H1 (cell line): ENCODE measurements around the gene ST3GAL3. TPM values are rescaled to one million over a fixed set of nuclear protein-coding genes. Genes with fewer than 3 reads are reported as not detected.

ENCODE experiments used
- CTCF ChIA-PET: fragments of 300-600 bp; sonication (Branson Sonifier 250); formaldehyde crosslinking; loops from one replicate; lab custom pipeline; 2021; ENCODE audit not compliant: partially characterized antibody; lab: Charles Lee
- POLR2A ChIA-PET: fragments of 300-600 bp; sonication (Branson Sonifier 250); formaldehyde crosslinking; loops from one replicate; lab custom pipeline; 2021; ENCODE audit warnings: inconsistent platforms; ENCODE audit not compliant: partially characterized antibody; lab: Charles Lee
- DNase-seq, 2 experiments: peaks; one replicate each; pipeline versions ENCODE4 v3.0.0 to v3.0.0-alpha.2; 2010 to 2022; ENCODE audit warnings: low spot score in 2 of 2, low read depth in 1 of 2, mixed read lengths in 1 of 2
- FAIRE-seq: peaks from 2 replicates; lab custom pipeline; 2011; peaks lifted over from hg19 to GRCh38; lab: Jason Lieb, UNC
- H2AFZ ChIP-seq: 2 replicates; pipeline ENCODE4 v1.8.1; 2012; ENCODE audit warnings: low read length, inconsistent platforms
- H2AK5ac ChIP-seq: 2 replicates; pipeline ENCODE4 v1.6.1; 2013; ENCODE audit warnings: low read depth, low read length
- H2BK120ac ChIP-seq: replicated peaks from 2 replicates; pipeline ENCODE3; 2013; ENCODE audit warnings: low read depth, low read length, inconsistent platforms
- H2BK12ac ChIP-seq: 2 replicates; pipeline ENCODE4 v1.6.1; 2013; ENCODE audit warnings: low read depth, low read length
- H2BK15ac ChIP-seq: 2 replicates; pipeline ENCODE4 v1.6.1; 2013; ENCODE audit warnings: low read length
- H2BK20ac ChIP-seq: 2 replicates; pipeline ENCODE4 v1.6.1; 2013; ENCODE audit warnings: low read length
- H2BK5ac ChIP-seq: 2 replicates; pipeline ENCODE4 v1.6.1; 2013; ENCODE audit warnings: low read depth, low read length
- H3K14ac ChIP-seq: 2 replicates; pipeline ENCODE4 v1.6.1; 2013; ENCODE audit warnings: inconsistent platforms; ENCODE audit not compliant: insufficient read length
- H3K18ac ChIP-seq: 2 replicates; pipeline ENCODE4 v1.6.1; 2013; ENCODE audit warnings: low read length; ENCODE audit errors: extremely low read depth
- H3K23ac ChIP-seq: 2 replicates; pipeline ENCODE4 v1.6.1; 2013; ENCODE audit warnings: inconsistent platforms; ENCODE audit not compliant: insufficient read length
- H3K23me2 ChIP-seq: 2 replicates; pipeline ENCODE4 v1.6.1; 2013; ENCODE audit warnings: low read depth, low read length
- H3K27ac ChIP-seq: 2 replicates; pipeline ENCODE4 v1.6.1; 2011; ENCODE audit warnings: low read depth, low read length, inconsistent platforms
- H3K27me3 ChIP-seq, 4 experiments: replicated peaks in 1 of 4; 1 replicate in 1 of 4; 2 replicates in 3 of 4; pipeline versions ENCODE4 v1.6.1 to v1.8.1; 2011 to 2013; ENCODE audit warnings: low read length in 3 of 4, mild to moderate bottlenecking in 3 of 4, inconsistent platforms in 2 of 4, mixed read lengths in 2 of 4, moderate library complexity in 1 of 4; ENCODE audit not compliant: control insufficient read depth in 3 of 4, insufficient read depth in 3 of 4; ENCODE audit errors: extremely low read depth in 1 of 4
- H3K36me3 ChIP-seq, 4 experiments: 2 replicates each; pipeline versions ENCODE4 v1.6.1 to v1.8.1; 2011 to 2013; ENCODE audit warnings: mild to moderate bottlenecking in 4 of 4, low read length in 3 of 4, moderate library complexity in 2 of 4, control low read depth in 1 of 4, inconsistent platforms in 1 of 4; ENCODE audit not compliant: insufficient read depth in 4 of 4, control insufficient read depth in 2 of 4
- H3K4ac ChIP-seq: replicated peaks from 2 replicates; pipeline ENCODE3; 2013; ENCODE audit warnings: low read length, low read depth, mixed read lengths, inconsistent platforms; ENCODE audit not compliant: insufficient read length
- H3K4me1 ChIP-seq, 4 experiments: replicated peaks in 1 of 4; 1 replicate in 1 of 4; 2 replicates in 3 of 4; pipeline versions ENCODE4 v1.6.1 to v1.8.1; 2011 to 2013; ENCODE audit warnings: low read length in 3 of 4, inconsistent platforms in 2 of 4, mixed read lengths in 1 of 4; ENCODE audit not compliant: insufficient read depth in 4 of 4, control insufficient read depth in 3 of 4
- H3K4me2 ChIP-seq, 2 experiments: 2 replicates each; pipeline versions ENCODE4 v1.6.1 to v1.8.1; 2011 to 2013; ENCODE audit warnings: low read depth in 2 of 2, low read length in 2 of 2, control low read depth in 1 of 2, inconsistent platforms in 1 of 2, mild to moderate bottlenecking in 1 of 2; ENCODE audit not compliant: insufficient read depth in 1 of 2
- H3K4me3 ChIP-seq, 4 experiments: fragments of 200-600, 300-600 bp in 1 of 4; sonication (generic), shearing (Covaris generic), sonication (Bioruptor Twin) in 1 of 4; 2 replicates each; pipeline versions ENCODE4 v1.5.1 to v1.8.1; 2011 to 2016; ENCODE audit warnings: low read length in 4 of 4, low read depth in 3 of 4, control low read depth in 2 of 4, inconsistent platforms in 2 of 4, mild to moderate bottlenecking in 2 of 4, mixed read lengths in 1 of 4, moderate library complexity in 1 of 4; ENCODE audit not compliant: insufficient read depth in 2 of 4; ENCODE audit errors: extremely low read depth in 1 of 4
- H3K56ac ChIP-seq: replicated peaks from 2 replicates; pipeline ENCODE3; 2013; ENCODE audit warnings: low read depth, mild to moderate bottlenecking, mixed read lengths, low read length, inconsistent platforms; ENCODE audit not compliant: insufficient read length
- H3K79me1 ChIP-seq: 2 replicates; pipeline ENCODE4 v1.6.1; 2013; ENCODE audit warnings: low read depth, low read length, control low read depth
- H3K79me2 ChIP-seq, 2 experiments: 2 replicates each; pipeline versions ENCODE4 v1.6.1 to v1.8.1; 2012 to 2013; ENCODE audit warnings: low read length in 2 of 2, mild to moderate bottlenecking in 2 of 2, inconsistent platforms in 1 of 2; ENCODE audit not compliant: insufficient read depth in 2 of 2, control insufficient read depth in 1 of 2
- H3K9ac ChIP-seq, 4 experiments: replicated peaks in 1 of 4; 1 replicate in 1 of 4; 2 replicates in 3 of 4; pipeline versions ENCODE4 v1.6.1 to v1.8.1; 2011 to 2013; ENCODE audit warnings: low read depth in 3 of 4, low read length in 3 of 4, control low read depth in 2 of 4, mild to moderate bottlenecking in 2 of 4, moderate library complexity in 2 of 4, inconsistent platforms in 1 of 4; ENCODE audit errors: extremely low read depth in 1 of 4
- H3K9me3 ChIP-seq, 2 experiments: 2 replicates each; pipeline versions ENCODE4 v1.6.1 to v1.8.1; 2012 to 2013; ENCODE audit warnings: mild to moderate bottlenecking in 2 of 2, moderate library complexity in 2 of 2, control low read depth in 1 of 2, inconsistent platforms in 1 of 2, low read depth in 1 of 2, low read length in 1 of 2, mixed read lengths in 1 of 2; ENCODE audit not compliant: insufficient read depth in 2 of 2
- H4K20me1 ChIP-seq, 2 experiments: replicated peaks in 1 of 2; 2 replicates each; pipeline versions ENCODE3 to v1.8.1; 2011 to 2013; ENCODE audit warnings: inconsistent platforms in 2 of 2, low read length in 2 of 2, mild to moderate bottlenecking in 1 of 2; ENCODE audit not compliant: insufficient read depth in 2 of 2, control insufficient read depth in 1 of 2
- H4K5ac ChIP-seq: 2 replicates; pipeline ENCODE4 v1.6.1; 2013; ENCODE audit warnings: low read length, low read depth, mixed read lengths, inconsistent platforms; ENCODE audit not compliant: insufficient read length
- H4K8ac ChIP-seq: 2 replicates; pipeline ENCODE4 v1.8.0; 2013; ENCODE audit warnings: mild to moderate bottlenecking, moderate library complexity, low read length, inconsistent platforms; ENCODE audit not compliant: insufficient read depth; ENCODE audit errors: extremely low read depth
- H4K91ac ChIP-seq: replicated peaks from 2 replicates; pipeline ENCODE3; 2013; ENCODE audit warnings: low read length, mixed read lengths, inconsistent platforms; ENCODE audit not compliant: insufficient read length
- CTBP2 ChIP-seq: IDR thresholded peaks from 2 replicates; pipeline ENCODE4 v1.7.0; 2011; ENCODE audit warnings: borderline replicate concordance, mild to moderate bottlenecking, moderate library complexity, mixed read lengths, low read length; ENCODE audit not compliant: insufficient read depth, insufficient read length
- EZH2 ChIP-seq: fragments of 200-600 bp; sonication (generic); IDR thresholded peaks from 2 replicates; pipeline ENCODE4 v1.7.1; 2012; ENCODE audit warnings: low read depth, mild to moderate bottlenecking, moderate library complexity, low read length, inconsistent platforms; ENCODE audit not compliant: severe bottlenecking
- JUND ChIP-seq: IDR thresholded peaks from 2 replicates; pipeline ENCODE4 v1.6.1; 2011; ENCODE audit warnings: mild to moderate bottlenecking, improper control_type of control experiment, low read length
- MAX ChIP-seq: IDR thresholded peaks from 2 replicates; pipeline ENCODE4 v1.6.1; 2012; ENCODE audit warnings: inconsistent platforms
- RAD21 ChIP-seq, 2 experiments: IDR thresholded peaks in 1 of 2; conservative IDR thresholded peaks in 1 of 2; 2 replicates each; pipeline ENCODE4 v1.6.1; 2011; ENCODE audit warnings: low read depth in 2 of 2, low read length in 2 of 2, improper control_type of control experiment in 1 of 2, inconsistent platforms in 1 of 2, mild to moderate bottlenecking in 1 of 2, moderate library complexity in 1 of 2
- RNF2 ChIP-seq: fragments of 200-900, 300-1000 bp; sonication (generic); IDR thresholded peaks from 2 replicates; pipeline ENCODE4 v1.7.1; 2016; ENCODE audit warnings: borderline replicate concordance, low read depth, mild to moderate bottlenecking, antibody characterized with exemption, low read length; ENCODE audit not compliant: poor library complexity, severe bottlenecking; ENCODE audit errors: missing control alignments
- SIN3A ChIP-seq, 2 experiments: IDR thresholded peaks in 1 of 2; conservative IDR thresholded peaks in 1 of 2; 2 replicates each; pipeline ENCODE4 v1.6.1; 2011 to 2012; ENCODE audit warnings: low read length in 2 of 2, improper control_type of control experiment in 1 of 2, low read depth in 1 of 2, mild to moderate bottlenecking in 1 of 2
- TBP ChIP-seq: IDR thresholded peaks from 2 replicates; pipeline ENCODE4 v1.6.1; 2011; ENCODE audit warnings: low read depth, low read length, improper control_type of control experiment
- TCF12 ChIP-seq: IDR thresholded peaks from 2 replicates; pipeline ENCODE4 v1.6.1; 2011; ENCODE audit warnings: low read depth, mild to moderate bottlenecking, low read length
- WGBS, 2 experiments: shearing (Covaris generic) in 1 of 2; methylation state at CpG; one replicate each; pipeline versions ENCODE4 v1.1.6 to v1.1.7; 2013 to 2015; ENCODE audit warnings: low lambda C conversion rate in 2 of 2, mixed read lengths in 2 of 2, inconsistent platforms in 1 of 2, low coverage in 1 of 2, missing lambda C conversion rate in 1 of 2; ENCODE audit not compliant: insufficient replicate concordance in 2 of 2, insufficient coverage in 1 of 2, insufficient read length in 1 of 2; ENCODE audit errors: extremely low coverage in 1 of 2, missing lambda C conversion rate in 1 of 2; 5-methylcytosine and 5-hydroxymethylcytosine counted together
- polyA plus RNA-seq, 7 experiments: library from polyadenylated mRNA; depleted of rRNA in 3 of 7; stranded (reverse) in 5 of 7; unstranded in 2 of 7; fragments of >200 nt in 5 of 7; fragments of 200-250 nt in 2 of 7; gene quantifications; 1 replicate in 5 of 7; 2 replicates in 1 of 7; 4 replicates in 1 of 7; pipeline versions ENCODE4 v1.2.1 to v1.2.3, GENCODE V29; 2011 to 2013; ENCODE audit warnings: missing spikeins in 2 of 7, mixed read lengths in 2 of 7
- total RNA-seq: library from RNA; stranded (reverse); fragmentation: NEBNext Ultra II Directional; extraction: Animal tissue kit (Norgen Biotek cat#: 25700); gene quantifications from 2 replicates; pipeline ENCODE4 v1.2.1, GENCODE V29; 2021

Gene ST3GAL3
- total and polyA plus RNA-seq, 2 of the 8 experiments (the other 6 are each of a cell fraction or from before 2014, with no cell fraction given), result 6.8 to 7.0 TPM

- H2BK5ac ChIP-seq, result no peak overlapping the region
- no peak overlapping the region for H4K91ac ChIP-seq
- H3K27me3 ChIP-seq, result no peaks in the 10 kb centered on the region
- TF ChIP-seq RNF2 (no peak), MAX (no peak), EZH2 (no peak), TBP (no peak), SIN3A (conservative IDR thresholded peaks at IDR 0.05 in 1 of 2, IDR thresholded peaks at IDR 0.05 in 1 of 2; ENCODE audit: low read depth in 1 of 2, low read length in 2 of 2) (no peak), JUND (no peak), TCF12 (no peak), CTBP2 (no peak), RAD21 (IDR thresholded peaks at IDR 0.05 in 1 of 2, conservative IDR thresholded peaks at IDR 0.05 in 1 of 2; ENCODE audit: low read depth in 2 of 2, low read length in 2 of 2) (no peak)
- H2BK20ac ChIP-seq, result no peak overlapping the region
- no peak overlapping the region for H2BK12ac ChIP-seq
- H3K4me1 ChIP-seq, result no peaks in the 10 kb centered on the region
- DNase-seq, result no peak
- H3K4me3 ChIP-seq, result no peak overlapping the region
- no peaks in the 10 kb centered on the region for H4K20me1 ChIP-seq
- H3K4ac ChIP-seq, result no peak overlapping the region
- ChIA-PET CTCF (interaction anchor here (0.5 to 2.4 kb wide), 4 partner anchors 26 to 145 kb away, joined by 4 to 6 read pairs (median 5); no protein-coding TSS in a partner anchor), POLR2A (interaction anchor here (0.7 to 1.2 kb wide), 2 partner anchors 9 to 23 kb away, joined by 3 read pairs; no protein-coding TSS in a partner anchor)
- no peak overlapping the region for H3K56ac ChIP-seq
- H2AFZ ChIP-seq, result no peak overlapping the region
- H4K8ac ChIP-seq, result no peak overlapping the region
- no peaks in the 10 kb centered on the region for H3K23me2 ChIP-seq
- no peak overlapping the region for H3K23ac ChIP-seq
- no peak overlapping the region for H3K9ac ChIP-seq
- no peaks in the 10 kb centered on the region for H3K79me1 ChIP-seq
- H3K36me3 ChIP-seq, result no peaks in the 10 kb centered on the region
- H3K79me2 ChIP-seq, result no peaks in the 10 kb centered on the region
- no peak overlapping the region for H2AK5ac ChIP-seq
- no peak overlapping the region for H2BK15ac ChIP-seq
- H3K18ac ChIP-seq, result no peak overlapping the region
- no peak overlapping the region for H3K27ac ChIP-seq
- FAIRE-seq, result no peak
- H3K9me3 ChIP-seq, result no peaks in the 10 kb centered on the region
- WGBS, 2 experiments, result 90% methylated on average over 3 of the region's 3 CpGs; no CpG with 5 or more reads in 1 of the 2 experiments
- no peak overlapping the region for H3K14ac ChIP-seq
- H2BK120ac ChIP-seq, result no peak overlapping the region
- H3K4me2 ChIP-seq, result no peak overlapping the region
- no peak overlapping the region for H4K5ac ChIP-seq
Observed at GRCh38 chr1:43789604-43790550, 82.5 kb downstream of the ST3GAL3 start.
